ENCODE data around the gene SUCLG2. TPM values are rescaled to one million over a fixed set of nuclear protein-coding genes. Genes with fewer than 3 reads are reported as not detected.

The SUCLG2 gene
- total RNA-seq, 1 donor from 2014 or later = 33.8 TPM

- DNase-seq (ENCODE audit: low spot score) = no peak
- peaks cover 3% of the 10 kb centered on the region for H3K36me3 Mint-ChIP-seq (ENCODE audit: low read depth, unreplicated experiment)
Measured at GRCh38 chr3:67564973-67565372, 89.4 kb downstream of the SUCLG2 start.

GRCh38 chr3:67564008-67564407 is 90.4 kb downstream of the SUCLG2 start:
- H3K4me1 Mint-ChIP-seq (ENCODE audit: unreplicated experiment) = peaks cover 7% of the 10 kb centered on the region
- TF ChIP-seq CTCF (IDR thresholded peaks at IDR 0.05; ENCODE audit: unreplicated experiment) = no peak
- no peaks in the 10 kb centered on the region for H3K36me3 Mint-ChIP-seq (ENCODE audit: low read depth, unreplicated experiment)
- no peak for DNase-seq (ENCODE audit: low spot score)
- no peak overlapping the region for H3K4me3 Mint-ChIP-seq (ENCODE audit: unreplicated experiment)
- H3K9me3 Mint-ChIP-seq (ENCODE audit: unreplicated experiment) = no peaks in the 10 kb centered on the region
- H3K27ac Mint-ChIP-seq (ENCODE audit: unreplicated experiment) = no peak overlapping the region
- peaks cover 1% of the 10 kb centered on the region for H3K27me3 Mint-ChIP-seq (ENCODE audit: unreplicated experiment)

More at GRCh38 chr3:67564973-67565372, 89.4 kb downstream of the SUCLG2 start:
- Mint-ChIP-seq H3K4me3 (ENCODE audit: unreplicated experiment) (no peak overlapping the region), H3K4me1 (ENCODE audit: unreplicated experiment) (peaks cover 4% of the 10 kb centered on the region), H3K27ac (ENCODE audit: unreplicated experiment) (no peak overlapping the region), H3K9me3 (ENCODE audit: unreplicated experiment) (no peaks in the 10 kb centered on the region), H3K27me3 (ENCODE audit: unreplicated experiment) (no peaks in the 10 kb centered on the region)
- TF ChIP-seq CTCF (IDR thresholded peaks at IDR 0.05; ENCODE audit: unreplicated experiment) = no peak

GRCh38 chr3:67561667-67562394 is 92.6 kb downstream of the SUCLG2 start:
- Mint-ChIP-seq H3K4me3 (ENCODE audit: unreplicated experiment) (no peak overlapping the region), H3K4me1 (ENCODE audit: unreplicated experiment) (peaks cover 7% of the 10 kb centered on the region), H3K27me3 (ENCODE audit: unreplicated experiment) (peaks cover 4% of the 10 kb centered on the region), H3K36me3 (ENCODE audit: low read depth, unreplicated experiment) (no peaks in the 10 kb centered on the region), H3K27ac (ENCODE audit: unreplicated experiment) (no peak overlapping the region), H3K9me3 (ENCODE audit: unreplicated experiment) (no peaks in the 10 kb centered on the region)
- TF ChIP-seq CTCF (IDR thresholded peaks at IDR 0.05; ENCODE audit: unreplicated experiment) = no peak
- no peak for DNase-seq (ENCODE audit: low spot score)

- no peak for TF ChIP-seq CTCF (IDR thresholded peaks at IDR 0.05; ENCODE audit: unreplicated experiment)
- no peaks in the 10 kb centered on the region for H3K9me3 Mint-ChIP-seq (ENCODE audit: unreplicated experiment)
- peaks cover 7% of the 10 kb centered on the region for H3K4me1 Mint-ChIP-seq (ENCODE audit: unreplicated experiment)
- H3K27ac Mint-ChIP-seq (ENCODE audit: unreplicated experiment) = no peak overlapping the region
- H3K36me3 Mint-ChIP-seq (ENCODE audit: low read depth, unreplicated experiment) = no peaks in the 10 kb centered on the region
- no peak overlapping the region for H3K4me3 Mint-ChIP-seq (ENCODE audit: unreplicated experiment)
- no peak for DNase-seq (ENCODE audit: low spot score)
- peaks cover 4% of the 10 kb centered on the region for H3K27me3 Mint-ChIP-seq (ENCODE audit: unreplicated experiment)
Measured at GRCh38 chr3:67561266-67561665, 93.1 kb downstream of the SUCLG2 start.

GRCh38 chr3:67559029-67559605 is 95.3 kb downstream of the SUCLG2 start:
- Mint-ChIP-seq H3K36me3 (ENCODE audit: low read depth, unreplicated experiment) (no peaks in the 10 kb centered on the region), H3K4me3 (ENCODE audit: unreplicated experiment) (no peak overlapping the region)
- DNase-seq (ENCODE audit: low spot score) = no peak

More at GRCh38 chr3:67559029-67559605, 95.3 kb downstream of the SUCLG2 start:
- TF ChIP-seq CTCF (IDR thresholded peaks at IDR 0.05; ENCODE audit: unreplicated experiment) = no peak
- peaks cover 6% of the 10 kb centered on the region for H3K4me1 Mint-ChIP-seq (ENCODE audit: unreplicated experiment)
- H3K9me3 Mint-ChIP-seq (ENCODE audit: unreplicated experiment) = no peaks in the 10 kb centered on the region
- no peak overlapping the region for H3K27ac Mint-ChIP-seq (ENCODE audit: unreplicated experiment)
- H3K27me3 Mint-ChIP-seq (ENCODE audit: unreplicated experiment) = peaks cover 4% of the 10 kb centered on the region

Data from endothelial cell (in vitro differentiated cells).